GM21717 (cell line): ENCODE measurements around the gene IGF1R.
A peak's percentile ranks its signal among the peaks of the same experiment; 100 is the strongest.

Experiments used
- ATAC-seq: cut with Tn5 transposase; IDR thresholded peaks from one replicate; pipeline ENCODE4 v1.9.1; 2021; ENCODE audit warnings: mild to moderate bottlenecking, moderate library complexity; ENCODE audit not compliant: unreplicated experiment

The IGF1R gene

DNA sequence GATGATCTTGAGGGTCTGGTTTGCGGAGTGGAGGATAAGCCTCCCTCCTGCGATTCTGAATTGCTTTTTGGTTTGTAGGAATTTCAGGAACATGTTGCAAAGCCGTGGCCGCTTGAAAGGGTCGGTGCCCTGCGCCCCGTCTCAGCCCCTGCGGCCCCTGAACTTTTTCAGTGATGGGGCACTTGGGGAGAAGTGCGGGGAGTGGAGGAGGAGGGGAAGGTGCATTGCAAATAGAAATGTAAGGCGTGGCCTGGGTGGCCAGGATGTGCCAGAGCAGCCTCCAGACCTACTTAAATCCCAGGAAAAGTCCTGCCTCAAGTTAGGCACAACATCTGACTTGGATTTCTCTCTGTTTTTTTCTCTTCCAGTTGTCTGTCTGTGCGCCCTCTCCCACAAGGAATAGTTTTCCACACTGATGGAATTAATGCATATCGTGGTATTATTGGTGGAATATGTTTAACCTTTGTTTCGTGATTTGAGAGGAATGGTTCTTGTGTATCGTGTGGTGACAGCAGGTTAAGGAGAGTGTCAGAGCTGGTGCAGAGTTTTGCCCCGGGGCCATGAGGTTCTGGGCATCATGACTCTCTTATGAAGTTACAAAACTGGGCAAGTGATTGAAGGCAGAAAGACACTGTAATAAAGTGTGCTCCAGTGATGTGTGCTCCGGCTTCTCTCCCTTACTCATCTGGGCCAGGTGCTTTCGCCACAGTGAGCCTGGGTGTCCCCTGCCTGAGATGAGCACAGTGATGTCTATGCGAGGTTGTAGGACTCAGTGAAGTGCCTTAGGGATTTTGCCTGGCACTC is 205.5 kb downstream of the IGF1R start:
- ATAC-seq: no peak

DNA sequence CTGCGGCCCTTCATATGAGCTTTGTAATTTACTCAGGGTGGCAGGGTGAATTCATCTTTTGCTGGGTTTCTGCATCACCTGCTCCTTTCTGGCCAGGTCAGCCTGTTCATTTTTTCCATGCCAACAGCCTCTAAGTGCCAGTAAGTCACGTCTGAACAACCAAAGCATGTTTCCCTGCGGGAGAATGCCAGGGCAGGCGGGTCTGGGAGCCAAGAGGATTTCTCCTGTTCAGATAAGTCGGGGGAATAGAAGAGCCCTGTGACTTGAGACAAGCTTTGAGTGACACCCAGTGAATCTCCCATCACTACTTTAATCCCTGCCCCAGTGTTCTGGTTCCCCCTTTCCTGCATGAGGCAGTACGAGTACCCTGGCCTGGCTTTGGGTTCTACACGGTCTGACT is 206.2 kb downstream of the IGF1R start:
- no peak for ATAC-seq

DNA sequence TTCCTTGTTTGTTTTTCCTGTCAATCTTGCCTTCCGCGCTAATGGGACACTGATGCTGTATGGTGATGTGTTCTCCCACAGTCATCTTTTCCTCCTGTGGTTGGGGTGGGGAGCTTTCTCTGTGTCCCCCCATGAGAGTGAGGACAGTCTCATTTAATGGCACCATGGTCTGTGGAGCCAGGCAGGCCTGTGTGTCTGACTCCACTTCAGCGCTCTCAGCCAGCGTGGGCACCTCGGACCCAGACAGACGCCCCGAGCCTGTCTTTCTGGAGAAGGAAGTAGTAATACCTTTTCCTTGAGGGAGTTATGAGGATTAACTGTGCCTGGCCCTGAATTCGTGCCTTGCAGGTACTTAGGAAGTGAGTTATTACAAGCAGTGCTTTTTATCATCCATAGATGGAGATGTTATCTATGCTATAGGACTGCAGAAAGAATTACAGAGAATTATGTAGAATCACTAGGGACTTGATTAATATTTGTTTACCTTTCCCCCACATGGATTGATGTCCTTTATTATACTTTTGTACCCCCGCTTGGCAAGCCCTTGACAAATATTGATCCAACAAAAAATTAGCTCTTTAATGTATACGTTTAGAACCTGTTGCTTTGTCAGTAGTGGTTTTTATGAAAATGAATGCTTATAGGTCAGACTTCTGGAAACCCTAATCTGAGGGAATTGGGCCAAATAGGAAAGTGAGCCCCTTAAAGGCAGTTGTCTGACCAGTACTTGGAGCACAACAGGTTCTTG is 206.9 kb downstream of the IGF1R start:
- ATAC-seq: no peak

GRCh38 chr15:98855815-98856531 is 207.6 kb downstream of the IGF1R start:
- no peak for ATAC-seq

GRCh38 chr15:98856532-98856907 is 208.2 kb downstream of the IGF1R start:
- ATAC-seq: no peak

DNA sequence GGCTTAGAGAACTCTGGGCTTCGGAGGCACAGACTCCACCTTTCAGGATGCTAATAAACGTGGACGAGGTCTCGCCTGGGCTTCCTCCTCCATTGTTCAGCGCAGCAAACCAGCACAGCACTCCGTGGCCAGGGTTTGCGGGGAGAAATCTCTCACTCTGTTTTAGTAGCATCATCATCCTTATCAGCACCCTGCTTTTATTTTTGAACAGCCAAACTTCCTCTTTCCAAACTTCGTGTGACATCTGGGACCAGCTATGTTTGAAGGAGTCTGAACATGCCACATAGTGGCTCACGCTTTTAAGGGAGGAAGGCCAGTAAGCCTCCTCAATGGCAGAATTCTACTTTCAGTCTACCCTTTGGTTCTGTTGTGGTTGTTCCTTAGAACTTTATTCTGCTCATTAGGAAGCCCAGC is 210.3 kb downstream of the IGF1R start:
- no peak for ATAC-seq

DNA sequence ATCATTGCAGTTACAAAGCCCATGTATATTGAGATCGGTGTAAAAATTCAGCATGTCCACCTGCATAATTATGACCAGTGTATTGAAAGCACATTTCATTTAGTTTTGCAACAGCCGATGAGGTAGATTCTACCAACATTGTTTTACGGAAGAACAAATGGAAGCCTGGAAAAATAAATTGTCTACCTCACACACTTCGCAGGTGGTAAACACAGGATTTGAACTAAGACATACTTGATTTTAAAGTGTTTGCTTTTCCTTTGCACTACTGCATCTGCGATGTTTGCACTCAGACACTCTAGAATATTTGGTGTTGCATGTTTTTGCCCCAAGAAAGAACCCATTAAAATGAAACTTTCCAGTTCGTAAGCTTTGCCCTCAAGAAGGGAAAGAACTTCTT is 210.8 kb downstream of the IGF1R start:
- no peak for ATAC-seq

DNA sequence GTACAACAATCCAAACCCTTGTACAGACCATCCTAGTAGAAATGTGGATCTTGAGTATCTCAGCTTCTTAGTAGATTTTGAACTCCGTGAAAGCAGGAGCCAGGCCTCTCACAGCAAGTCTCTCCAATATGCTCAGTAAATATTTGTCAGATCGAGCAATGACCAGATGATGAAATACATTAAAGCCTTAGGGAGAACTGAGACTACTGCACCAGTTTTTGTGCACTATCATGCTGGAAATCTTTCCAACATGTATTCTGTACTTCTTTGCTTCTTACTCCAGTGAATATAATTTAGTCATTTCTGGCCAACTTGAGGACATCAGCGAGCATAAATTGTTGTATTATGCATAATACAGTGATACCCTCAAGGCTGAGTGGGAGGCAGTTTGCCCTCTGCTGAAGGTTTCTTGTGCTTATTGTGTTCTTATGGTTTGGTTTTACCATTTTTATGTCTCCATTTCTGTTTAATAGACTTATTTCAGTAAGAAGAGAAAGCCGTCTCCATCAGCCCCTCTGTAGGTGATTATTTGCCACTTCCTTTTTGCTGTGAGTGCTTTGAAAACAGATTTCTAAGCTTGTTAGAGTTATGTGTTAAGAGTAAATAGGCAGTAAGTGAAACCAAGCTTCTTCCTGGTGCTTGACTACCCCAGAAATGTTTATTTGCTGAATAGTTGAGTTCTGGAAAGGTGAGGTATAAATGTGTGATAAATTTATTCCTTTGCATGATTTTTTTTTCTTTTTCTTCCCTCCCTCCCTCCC is 212.1 kb downstream of the IGF1R start:
- no peak for ATAC-seq

GRCh38 chr15:98861188-98861587 is 212.8 kb downstream of the IGF1R start:
- no peak for ATAC-seq

- no peak for ATAC-seq
These were observed 215.6 kb downstream of the IGF1R start for GRCh38 chr15:98863983-98864382.

GRCh38 chr15:98865397-98866339 is 217.3 kb downstream of the IGF1R start:
- peak; percentile 93 for ATAC-seq

DNA sequence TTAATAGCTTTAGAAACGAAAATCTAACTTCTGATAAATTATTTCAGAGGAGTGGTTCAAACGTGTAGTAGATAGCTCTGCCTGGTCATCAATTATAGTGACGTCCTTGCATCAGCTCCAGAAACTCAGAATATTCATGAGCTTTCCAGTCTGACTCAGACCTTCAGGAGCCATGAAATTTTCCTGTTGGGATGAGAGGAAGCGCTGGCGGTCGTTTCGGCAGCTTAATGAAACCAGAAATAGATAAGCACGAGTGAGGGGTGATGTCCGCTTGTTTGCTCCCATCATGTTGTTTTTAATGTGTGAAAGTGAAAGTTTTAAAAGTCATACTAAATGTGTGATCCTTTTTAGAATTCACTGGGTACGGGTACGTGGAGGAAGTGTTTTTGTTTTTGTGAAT is 218.2 kb downstream of the IGF1R start:
- no peak for ATAC-seq

DNA sequence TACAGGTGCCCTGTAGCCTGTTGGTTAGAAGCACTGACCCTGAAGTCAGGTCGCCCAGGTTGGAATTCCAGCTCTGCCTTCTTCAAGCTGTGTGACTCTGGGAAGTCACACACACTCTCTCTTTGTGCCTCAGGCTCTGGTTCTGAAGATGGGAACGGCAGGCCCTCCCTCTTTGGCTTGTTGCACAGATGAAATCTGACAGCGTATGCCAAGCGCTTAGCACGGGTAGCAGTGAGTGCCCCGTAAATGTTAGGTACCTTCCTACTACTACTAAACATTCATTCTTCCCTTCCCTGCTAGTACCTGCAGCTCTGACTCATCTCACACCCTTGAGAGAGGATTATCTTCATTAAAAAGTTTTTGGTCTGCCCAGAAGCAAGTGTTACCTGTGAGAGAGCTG is 220.2 kb downstream of the IGF1R start:
- no peak for ATAC-seq

DNA sequence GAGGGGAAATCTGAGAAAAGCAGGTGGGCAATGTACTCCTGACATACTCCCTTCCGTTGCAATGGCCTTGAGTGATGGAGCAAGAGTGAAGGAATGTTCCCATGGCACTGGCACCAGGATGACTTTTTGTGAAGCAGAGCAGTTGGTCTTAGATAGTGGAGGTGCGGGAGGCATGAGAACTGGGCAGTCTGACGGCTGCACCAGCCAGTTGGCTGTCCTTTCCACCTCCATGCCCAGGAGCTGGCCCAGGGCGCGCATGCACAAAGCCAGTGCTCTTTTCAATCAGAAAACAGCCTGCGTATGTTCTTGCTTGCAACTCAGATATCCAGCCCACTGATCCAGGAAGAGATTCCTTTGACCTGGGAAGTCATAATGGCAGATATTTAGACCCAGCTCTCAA is 222.4 kb downstream of the IGF1R start:
- no peak for ATAC-seq

DNA sequence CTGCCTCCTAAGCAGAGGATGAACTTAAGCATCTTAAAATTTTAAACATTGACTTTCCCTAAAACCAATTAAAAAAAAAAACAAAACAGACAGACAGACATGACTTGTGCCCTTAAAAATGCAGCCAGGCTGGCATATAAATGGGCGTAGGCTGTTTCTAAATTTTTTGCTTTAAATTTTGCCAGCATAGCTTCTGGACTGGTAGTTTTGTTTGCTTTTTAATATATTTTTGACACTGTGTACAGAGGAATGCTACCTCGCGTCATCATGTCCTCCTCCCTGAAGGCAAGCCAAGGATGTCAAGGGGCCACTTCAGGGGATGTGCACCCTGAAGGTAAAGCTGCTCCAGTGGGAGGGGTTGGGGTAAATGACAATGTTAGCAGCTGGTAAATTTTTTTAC is 224.4 kb downstream of the IGF1R start:
- no peak for ATAC-seq

DNA sequence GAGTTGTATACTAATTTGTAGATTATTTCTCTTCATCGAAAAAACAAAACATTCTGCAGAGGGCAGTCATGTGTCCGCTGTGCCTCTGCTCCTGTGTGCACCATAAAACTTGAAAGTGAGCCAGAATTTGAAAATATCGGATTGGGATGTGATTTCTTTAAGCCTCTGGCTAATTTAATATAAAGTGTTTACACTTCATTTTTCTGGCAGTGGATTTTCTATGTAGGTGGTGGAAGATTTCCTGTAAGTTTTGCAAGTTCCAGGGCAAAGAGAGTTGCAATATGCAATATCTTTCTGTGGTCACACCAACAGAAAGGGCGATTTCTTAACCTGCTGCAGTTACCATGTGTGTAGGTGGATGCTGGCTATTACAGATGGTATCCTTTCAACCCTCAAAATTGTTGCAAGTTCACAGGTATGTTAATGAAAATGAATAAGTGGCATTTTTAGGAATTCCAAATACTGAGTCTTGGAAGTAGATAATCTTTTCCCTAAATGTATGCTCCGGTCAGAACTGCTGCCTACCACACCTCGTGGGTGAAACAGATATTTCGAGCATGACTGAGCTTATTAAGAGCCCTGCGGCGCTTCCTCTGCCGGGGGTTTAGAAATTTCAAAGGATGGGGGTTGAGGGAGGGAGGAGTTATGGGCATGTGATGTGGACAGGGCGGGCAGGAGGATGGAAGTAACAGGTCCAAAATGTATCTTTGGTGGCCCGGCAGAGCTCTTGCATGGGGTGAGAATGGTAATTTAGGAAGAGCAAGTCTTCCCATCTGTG is 225.3 kb downstream of the IGF1R start:
- no peak for ATAC-seq

DNA sequence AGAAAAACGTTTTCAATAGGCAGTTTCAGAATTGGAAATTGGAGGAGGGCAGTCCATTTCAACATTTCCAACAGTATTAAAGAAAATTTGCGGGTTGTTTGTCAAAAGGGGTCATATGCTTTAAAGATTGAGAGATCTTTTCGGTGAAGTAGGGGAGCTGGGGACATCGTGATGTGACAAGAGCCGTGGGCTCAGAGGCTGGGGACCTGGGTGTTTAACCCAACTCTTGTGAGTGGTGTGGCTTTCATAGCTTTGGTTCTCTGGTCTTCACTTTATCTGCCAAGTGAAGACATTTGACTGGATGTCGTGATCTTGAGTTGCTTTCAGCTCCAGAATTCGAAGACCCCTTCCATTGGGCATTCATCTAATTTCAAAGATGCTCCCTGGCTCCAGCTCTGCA is 226.0 kb downstream of the IGF1R start:
- no peak for ATAC-seq

DNA sequence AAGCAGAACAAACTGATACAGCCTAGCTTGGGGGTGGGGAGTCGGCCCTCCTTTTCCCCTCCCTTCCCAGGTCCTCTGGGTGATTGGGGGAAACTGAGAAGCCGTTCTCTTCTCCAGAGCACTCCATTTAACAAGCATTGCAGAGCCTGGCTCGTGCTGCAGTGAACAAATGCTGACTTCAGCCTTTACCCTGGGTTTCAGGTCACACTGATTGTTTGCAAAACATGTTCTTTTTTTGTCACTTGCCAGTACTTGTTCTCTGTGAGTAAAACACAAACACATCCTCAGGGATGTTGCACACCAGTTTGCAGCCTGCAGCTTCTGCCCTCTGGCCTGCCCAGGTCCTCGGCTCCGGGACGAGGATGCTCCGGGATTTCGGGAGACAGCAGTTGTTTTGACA is 226.4 kb downstream of the IGF1R start:
- no peak for ATAC-seq

- ATAC-seq: no peak
These were observed 227.0 kb downstream of the IGF1R start for GRCh38 chr15:98875309-98875708.
